Posterior cingulate gyrus (tissue), 11 donors: ENCODE measurements around the gene KLHL36.
A peak's percentile ranks its signal among the peaks of the same experiment; 100 is the strongest.

Source experiments
- DNase-seq, 10 donors: peaks; one replicate each; pipeline versions ENCODE4 v3.0.0 to v3.0.0-alpha.2; 2020 to 2021; ENCODE audit warnings: mixed read lengths in 3 of 10
- intact Hi-C: fragments of 100-400 bp; cut with DNase I; formaldehyde crosslinking; loops from one replicate; pipeline ENCODE4 v1.15.1; 2023

KLHL36 gene

GRCh38 chr16:84647828-84648594, at the start of gene KLHL36:
TSS of gene KLHL36 (plus strand) at chr16:84648511. CDS start at chr16:84650868, 2,357 bp downstream.
- intact Hi-C loops = no loop called here
- DNase-seq = peak; percentile 39 to 95 (median 66)

- peak in 8 of 10 donors; percentile 41 to 89 (median 50) for DNase-seq
- intact Hi-C loops = no loop called here
Observed at GRCh38 chr16:84599521-84600202, 48.6 kb upstream of the KLHL36 start.

- intact Hi-C loops = no loop called here
- DNase-seq = peak in 1 of 10 donors; percentile 56
Observed at GRCh38 chr16:84600343-84601229, 47.7 kb upstream of the KLHL36 start.

GRCh38 chr16:84603140-84603816, 45.0 kb upstream of the KLHL36 start:
- intact Hi-C loops = no loop called here
- DNase-seq = peak; percentile 49 to 95 (median 72)

- peak in 1 of 10 donors; percentile 45 for DNase-seq
- intact Hi-C loops = no loop called here
Observed at GRCh38 chr16:84603940-84604339, 44.4 kb upstream of the KLHL36 start.

- intact Hi-C loops = no loop called here
- peak in 1 of 10 donors; percentile 73 for DNase-seq
Observed at GRCh38 chr16:84604477-84605013, 43.8 kb upstream of the KLHL36 start.

- peak in 1 of 10 donors; percentile 31 for DNase-seq
- intact Hi-C loops = no loop called here
Observed at GRCh38 chr16:84605339-84605848, 42.9 kb upstream of the KLHL36 start.

GRCh38 chr16:84606081-84606875, 42.0 kb upstream of the KLHL36 start:
- peak in 1 of 10 donors; percentile 75 for DNase-seq

GRCh38 chr16:84607061-84607460, 41.2 kb upstream of the KLHL36 start:
- DNase-seq = peak in 1 of 10 donors; percentile 73
- intact Hi-C loops = no loop called here

More at GRCh38 chr16:84606081-84606875, 42.0 kb upstream of the KLHL36 start:
- intact Hi-C loops = no loop called here

GRCh38 chr16:84607694-84608093, 40.6 kb upstream of the KLHL36 start:
- intact Hi-C loops = no loop called here
- DNase-seq = peak in 1 of 10 donors; percentile 62

- intact Hi-C loops = no loop called here
- DNase-seq = peak in 1 of 10 donors; percentile 49
Observed at GRCh38 chr16:84608282-84608681, 40.0 kb upstream of the KLHL36 start.

GRCh38 chr16:84609563-84610177, 38.6 kb upstream of the KLHL36 start:
- peak in 1 of 10 donors; percentile 3 for DNase-seq
- intact Hi-C loops = no loop called here

- intact Hi-C loops = no loop called here
- no peak for DNase-seq
Observed at GRCh38 chr16:84610376-84610775, 37.9 kb upstream of the KLHL36 start.

GRCh38 chr16:84611041-84611440, 37.3 kb upstream of the KLHL36 start:
- intact Hi-C loops = no loop called here
- peak in 1 of 10 donors; percentile 29 for DNase-seq

GRCh38 chr16:84612686-84613085, 35.6 kb upstream of the KLHL36 start:
- peak in 1 of 10 donors; percentile 0 for DNase-seq
- intact Hi-C loops = no loop called here

- intact Hi-C loops = no loop called here
- peak in 1 of 10 donors; percentile 41 for DNase-seq
Observed at GRCh38 chr16:84613408-84614072, 34.8 kb upstream of the KLHL36 start.

GRCh38 chr16:84614073-84614459, 34.2 kb upstream of the KLHL36 start:
- peak in 2 of 10 donors; percentile 35 to 50 for DNase-seq
- intact Hi-C loops = no loop called here

- intact Hi-C loops = no loop called here
- DNase-seq = peak in 1 of 10 donors; percentile 15
Observed at GRCh38 chr16:84614623-84614967, 33.7 kb upstream of the KLHL36 start.
